ENCODE data around the gene RIT2.

The RIT2 gene

GRCh38 chr18:42771936-42772335, 343.5 kb downstream of the RIT2 start:
- H3K4me3 ChIP-seq (ENCODE audit: low read length) = no peak overlapping the region
- no peak for TF ChIP-seq CTCF (conservative IDR thresholded peaks at IDR 0.05; ENCODE audit: low read length)
- no peak for DNase-seq (ENCODE audit: low read depth)

- DNase-seq (ENCODE audit: low read depth) = no peak
- no peak for TF ChIP-seq CTCF (conservative IDR thresholded peaks at IDR 0.05; ENCODE audit: low read length)
- no peak overlapping the region for H3K4me3 ChIP-seq (ENCODE audit: low read length)
Observed at GRCh38 chr18:42765302-42765701, 350.2 kb downstream of the RIT2 start.

- no peak for TF ChIP-seq CTCF (conservative IDR thresholded peaks at IDR 0.05; ENCODE audit: low read length)
- DNase-seq (ENCODE audit: low read depth) = no peak
- H3K4me3 ChIP-seq (ENCODE audit: low read length) = no peak overlapping the region
Observed at GRCh38 chr18:42760290-42760689, 355.2 kb downstream of the RIT2 start.

- no peak for DNase-seq (ENCODE audit: low read depth)
- no peak overlapping the region for H3K4me3 ChIP-seq (ENCODE audit: low read length)
- no peak for TF ChIP-seq CTCF (conservative IDR thresholded peaks at IDR 0.05; ENCODE audit: low read length)
Observed at GRCh38 chr18:42758852-42759251, 356.6 kb downstream of the RIT2 start.

- no peak overlapping the region for H3K4me3 ChIP-seq (ENCODE audit: low read length)
Observed at GRCh38 chr18:42756214-42756613, 359.3 kb downstream of the RIT2 start.

GRCh38 chr18:42752916-42753315, 362.6 kb downstream of the RIT2 start:
- H3K4me3 ChIP-seq (ENCODE audit: low read length) = no peak overlapping the region
- no peak for TF ChIP-seq CTCF (conservative IDR thresholded peaks at IDR 0.05; ENCODE audit: low read length)
- DNase-seq (ENCODE audit: low read depth) = no peak

More at GRCh38 chr18:42756214-42756613, 359.3 kb downstream of the RIT2 start:
- no peak for TF ChIP-seq CTCF (conservative IDR thresholded peaks at IDR 0.05; ENCODE audit: low read length)
- DNase-seq (ENCODE audit: low read depth) = no peak

- no peak overlapping the region for H3K4me3 ChIP-seq (ENCODE audit: low read length)
- DNase-seq (ENCODE audit: low read depth) = no peak
- TF ChIP-seq CTCF (conservative IDR thresholded peaks at IDR 0.05; ENCODE audit: low read length) = no peak
Observed at GRCh38 chr18:42746794-42747193, 368.7 kb downstream of the RIT2 start.

All from AG10803 (cell line).